ENCODE results near the gene BNIP2. TPM values are rescaled to one million over a fixed set of nuclear protein-coding genes. Genes with fewer than 3 reads are reported as not detected.
A peak's percentile ranks its signal among the peaks of the same experiment; 100 is the strongest.

The BNIP2 gene
- total and polyA plus RNA-seq, 2 of the 13 experiments (the other 11 are each of a cell fraction or from before 2014, with no cell fraction given) = 17.4 to 57.6 TPM

DNA sequence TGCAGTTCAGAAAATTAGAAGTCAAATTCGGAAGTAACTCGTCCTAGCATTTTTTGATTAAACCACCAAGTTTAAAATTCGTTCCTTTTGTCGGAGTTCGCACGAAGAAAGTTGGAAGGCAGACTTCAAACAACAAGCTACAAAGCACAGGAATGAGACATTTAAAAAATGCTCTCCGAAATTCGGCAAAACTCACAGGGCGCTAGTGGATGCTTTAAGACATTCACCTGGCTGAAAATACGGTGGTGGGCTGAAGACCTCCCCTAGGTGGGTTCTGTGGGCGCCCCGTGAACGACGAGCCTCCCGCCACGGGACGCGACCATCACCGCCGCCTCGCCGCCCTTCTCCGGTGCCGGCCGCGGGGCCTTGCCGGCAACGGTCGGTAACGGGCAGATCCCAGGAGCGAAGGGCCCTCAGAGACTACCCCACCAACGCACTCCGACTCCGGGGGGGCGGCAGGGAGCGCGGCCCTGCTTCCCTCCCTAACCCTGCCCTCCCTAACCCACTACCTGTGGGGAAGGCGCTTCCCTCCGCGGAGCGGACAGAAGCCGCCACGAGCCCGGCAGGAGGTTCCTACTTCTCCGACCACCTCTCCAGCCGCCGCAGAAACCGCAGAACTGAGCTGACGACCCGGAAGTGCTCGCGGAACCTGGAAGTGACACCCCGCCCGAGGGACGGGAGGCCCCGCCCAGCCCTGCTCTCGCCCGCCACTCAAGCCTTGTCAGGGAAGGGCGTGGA, 32.1 kb downstream of the BNIP2 start, which contains the start of gene GTF2A2 (continued):
- TF ChIP-seq SP4 (CRISPR knock-in tag; IDR thresholded peaks at IDR 0.05) = peak; percentile 87
- TF ChIP-seq HOXA5 (CRISPR knock-in tag; IDR thresholded peaks at IDR 0.05) = no peak
- TF ChIP-seq ZNF484 (CRISPR knock-in tag; IDR thresholded peaks at IDR 0.05; ENCODE audit: borderline replicate concordance, low read depth) = no peak
- TF ChIP-seq PCBP2 (optimal IDR thresholded peaks at IDR 0.05; ENCODE audit: low read depth, low read length, poor library complexity, severe bottlenecking) = no peak
- TF ChIP-seq FOXK1 (CRISPR knock-in tag; IDR thresholded peaks at IDR 0.05; ENCODE audit: borderline replicate concordance, low read depth) = peak; percentile 51; the same call in 1 of the 2 replicates
- TF ChIP-seq, protein P1, sequence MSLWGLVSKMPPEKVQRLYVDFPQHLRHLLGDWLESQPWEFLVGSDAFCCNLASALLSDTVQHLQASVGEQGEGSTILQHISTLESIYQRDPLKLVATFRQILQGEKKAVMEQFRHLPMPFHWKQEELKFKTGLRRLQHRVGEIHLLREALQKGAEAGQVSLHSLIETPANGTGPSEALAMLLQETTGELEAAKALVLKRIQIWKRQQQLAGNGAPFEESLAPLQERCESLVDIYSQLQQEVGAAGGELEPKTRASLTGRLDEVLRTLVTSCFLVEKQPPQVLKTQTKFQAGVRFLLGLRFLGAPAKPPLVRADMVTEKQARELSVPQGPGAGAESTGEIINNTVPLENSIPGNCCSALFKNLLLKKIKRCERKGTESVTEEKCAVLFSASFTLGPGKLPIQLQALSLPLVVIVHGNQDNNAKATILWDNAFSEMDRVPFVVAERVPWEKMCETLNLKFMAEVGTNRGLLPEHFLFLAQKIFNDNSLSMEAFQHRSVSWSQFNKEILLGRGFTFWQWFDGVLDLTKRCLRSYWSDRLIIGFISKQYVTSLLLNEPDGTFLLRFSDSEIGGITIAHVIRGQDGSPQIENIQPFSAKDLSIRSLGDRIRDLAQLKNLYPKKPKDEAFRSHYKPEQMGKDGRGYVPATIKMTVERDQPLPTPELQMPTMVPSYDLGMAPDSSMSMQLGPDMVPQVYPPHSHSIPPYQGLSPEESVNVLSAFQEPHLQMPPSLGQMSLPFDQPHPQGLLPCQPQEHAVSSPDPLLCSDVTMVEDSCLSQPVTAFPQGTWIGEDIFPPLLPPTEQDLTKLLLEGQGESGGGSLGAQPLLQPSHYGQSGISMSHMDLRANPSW (CRISPR knock-in tag; IDR thresholded peaks at IDR 0.05; ENCODE audit: borderline replicate concordance) = no peak
- TF ChIP-seq ZNF264 (CRISPR knock-in tag; IDR thresholded peaks at IDR 0.05) = no peak
- TF ChIP-seq, protein P2, sequence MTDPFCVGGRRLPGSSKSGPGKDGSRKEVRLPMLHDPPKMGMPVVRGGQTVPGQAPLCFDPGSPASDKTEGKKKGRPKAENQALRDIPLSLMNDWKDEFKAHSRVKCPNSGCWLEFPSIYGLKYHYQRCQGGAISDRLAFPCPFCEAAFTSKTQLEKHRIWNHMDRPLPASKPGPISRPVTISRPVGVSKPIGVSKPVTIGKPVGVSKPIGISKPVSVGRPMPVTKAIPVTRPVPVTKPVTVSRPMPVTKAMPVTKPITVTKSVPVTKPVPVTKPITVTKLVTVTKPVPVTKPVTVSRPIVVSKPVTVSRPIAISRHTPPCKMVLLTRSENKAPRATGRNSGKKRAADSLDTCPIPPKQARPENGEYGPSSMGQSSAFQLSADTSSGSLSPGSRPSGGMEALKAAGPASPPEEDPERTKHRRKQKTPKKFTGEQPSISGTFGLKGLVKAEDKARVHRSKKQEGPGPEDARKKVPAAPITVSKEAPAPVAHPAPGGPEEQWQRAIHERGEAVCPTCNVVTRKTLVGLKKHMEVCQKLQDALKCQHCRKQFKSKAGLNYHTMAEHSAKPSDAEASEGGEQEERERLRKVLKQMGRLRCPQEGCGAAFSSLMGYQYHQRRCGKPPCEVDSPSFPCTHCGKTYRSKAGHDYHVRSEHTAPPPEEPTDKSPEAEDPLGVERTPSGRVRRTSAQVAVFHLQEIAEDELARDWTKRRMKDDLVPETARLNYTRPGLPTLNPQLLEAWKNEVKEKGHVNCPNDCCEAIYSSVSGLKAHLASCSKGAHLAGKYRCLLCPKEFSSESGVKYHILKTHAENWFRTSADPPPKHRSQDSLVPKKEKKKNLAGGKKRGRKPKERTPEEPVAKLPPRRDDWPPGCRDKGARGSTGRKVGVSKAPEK (CRISPR knock-in tag; IDR thresholded peaks at IDR 0.05; ENCODE audit: borderline replicate concordance) = 0 out of 2 replicates have a peak, but pooled peaks have one; percentile 56
- TF ChIP-seq, protein P3, sequence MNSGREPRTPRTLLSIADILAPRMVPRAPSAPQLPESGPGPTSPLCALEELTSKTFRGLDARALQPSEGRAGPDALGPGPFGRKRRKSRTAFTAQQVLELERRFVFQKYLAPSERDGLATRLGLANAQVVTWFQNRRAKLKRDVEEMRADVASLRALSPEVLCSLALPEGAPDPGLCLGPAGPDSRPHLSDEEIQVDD (CRISPR knock-in tag; IDR thresholded peaks at IDR 0.05; ENCODE audit: borderline replicate concordance) = 0 out of 2 replicates have a peak, but pooled peaks have one; percentile 40
- TF ChIP-seq, protein P4, sequence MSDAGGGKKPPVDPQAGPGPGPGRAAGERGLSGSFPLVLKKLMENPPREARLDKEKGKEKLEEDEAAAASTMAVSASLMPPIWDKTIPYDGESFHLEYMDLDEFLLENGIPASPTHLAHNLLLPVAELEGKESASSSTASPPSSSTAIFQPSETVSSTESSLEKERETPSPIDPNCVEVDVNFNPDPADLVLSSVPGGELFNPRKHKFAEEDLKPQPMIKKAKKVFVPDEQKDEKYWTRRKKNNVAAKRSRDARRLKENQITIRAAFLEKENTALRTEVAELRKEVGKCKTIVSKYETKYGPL (CRISPR knock-in tag; IDR thresholded peaks at IDR 0.05) = no peak
- no peak for TF ChIP-seq ZNF746 (CRISPR knock-in tag; IDR thresholded peaks at IDR 0.05)
- TF ChIP-seq, protein P5, sequence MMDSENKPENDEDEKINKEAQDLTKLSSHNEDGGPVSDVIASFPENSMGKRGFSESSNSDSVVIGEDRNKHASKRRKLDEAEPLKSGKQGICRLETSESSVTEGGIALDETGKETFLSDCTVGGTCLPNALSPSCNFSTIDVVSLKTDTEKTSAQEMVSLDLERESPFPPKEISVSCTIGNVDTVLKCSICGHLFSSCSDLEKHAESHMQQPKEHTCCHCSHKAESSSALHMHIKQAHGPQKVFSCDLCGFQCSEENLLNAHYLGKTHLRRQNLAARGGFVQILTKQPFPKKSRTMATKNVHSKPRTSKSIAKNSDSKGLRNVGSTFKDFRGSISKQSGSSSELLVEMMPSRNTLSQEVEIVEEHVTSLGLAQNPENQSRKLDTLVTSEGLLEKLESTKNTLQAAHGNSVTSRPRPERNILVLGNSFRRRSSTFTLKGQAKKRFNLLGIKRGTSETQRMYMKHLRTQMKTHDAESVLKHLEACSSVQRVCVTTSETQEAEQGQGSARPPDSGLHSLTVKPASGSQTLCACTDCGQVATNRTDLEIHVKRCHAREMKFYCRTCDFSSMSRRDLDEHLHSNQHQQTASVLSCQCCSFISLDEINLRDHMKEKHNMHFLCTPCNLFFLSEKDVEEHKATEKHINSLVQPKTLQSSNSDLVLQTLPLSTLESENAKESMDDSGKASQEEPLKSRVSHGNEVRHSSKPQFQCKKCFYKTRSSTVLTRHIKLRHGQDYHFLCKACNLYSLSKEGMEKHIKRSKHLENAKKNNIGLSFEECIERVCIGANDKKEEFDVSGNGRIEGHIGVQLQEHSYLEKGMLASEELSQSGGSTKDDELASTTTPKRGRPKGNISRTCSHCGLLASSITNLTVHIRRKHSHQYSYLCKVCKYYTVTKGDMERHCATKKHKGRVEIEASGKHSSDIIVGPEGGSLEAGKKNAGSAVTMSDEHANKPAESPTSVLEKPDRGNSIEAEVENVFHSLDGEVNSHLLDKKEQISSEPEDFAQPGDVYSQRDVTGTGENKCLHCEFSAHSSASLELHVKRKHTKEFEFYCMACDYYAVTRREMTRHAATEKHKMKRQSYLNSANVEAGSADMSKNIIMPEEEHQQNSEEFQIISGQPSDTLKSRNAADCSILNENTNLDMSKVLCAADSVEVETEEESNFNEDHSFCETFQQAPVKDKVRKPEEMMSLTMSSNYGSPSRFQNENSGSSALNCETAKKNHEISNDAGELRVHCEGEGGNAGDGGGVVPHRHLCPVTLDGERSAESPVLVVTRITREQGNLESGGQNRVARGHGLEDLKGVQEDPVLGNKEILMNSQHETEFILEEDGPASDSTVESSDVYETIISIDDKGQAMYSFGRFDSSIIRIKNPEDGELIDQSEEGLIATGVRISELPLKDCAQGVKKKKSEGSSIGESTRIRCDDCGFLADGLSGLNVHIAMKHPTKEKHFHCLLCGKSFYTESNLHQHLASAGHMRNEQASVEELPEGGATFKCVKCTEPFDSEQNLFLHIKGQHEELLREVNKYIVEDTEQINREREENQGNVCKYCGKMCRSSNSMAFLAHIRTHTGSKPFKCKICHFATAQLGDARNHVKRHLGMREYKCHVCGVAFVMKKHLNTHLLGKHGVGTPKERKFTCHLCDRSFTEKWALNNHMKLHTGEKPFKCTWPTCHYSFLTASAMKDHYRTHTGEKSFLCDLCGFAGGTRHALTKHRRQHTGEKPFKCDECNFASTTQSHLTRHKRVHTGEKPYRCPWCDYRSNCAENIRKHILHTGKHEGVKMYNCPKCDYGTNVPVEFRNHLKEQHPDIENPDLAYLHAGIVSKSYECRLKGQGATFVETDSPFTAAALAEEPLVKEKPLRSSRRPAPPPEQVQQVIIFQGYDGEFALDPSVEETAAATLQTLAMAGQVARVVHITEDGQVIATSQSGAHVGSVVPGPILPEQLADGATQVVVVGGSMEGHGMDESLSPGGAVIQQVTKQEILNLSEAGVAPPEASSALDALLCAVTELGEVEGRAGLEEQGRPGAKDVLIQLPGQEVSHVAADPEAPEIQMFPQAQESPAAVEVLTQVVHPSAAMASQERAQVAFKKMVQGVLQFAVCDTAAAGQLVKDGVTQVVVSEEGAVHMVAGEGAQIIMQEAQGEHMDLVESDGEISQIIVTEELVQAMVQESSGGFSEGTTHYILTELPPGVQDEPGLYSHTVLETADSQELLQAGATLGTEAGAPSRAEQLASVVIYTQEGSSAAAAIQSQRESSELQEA (CRISPR knock-in tag; IDR thresholded peaks at IDR 0.05; ENCODE audit: not compliant biosample characterization) = peak; percentile 75
- no peak for TF ChIP-seq ATAD3A (CRISPR knock-in tag; IDR thresholded peaks at IDR 0.05)
